Measurements from ENCODE around the gene EIF5AL1. TPM values are rescaled to one million over a fixed set of nuclear protein-coding genes. Genes with fewer than 3 reads are reported as not detected.
"Not testable (repeated sequence)": the region's sequence is repeated elsewhere in the genome, so short reads cannot be mapped to it uniquely, and the experiment has no call there.

Gene EIF5AL1
- polyA plus RNA-seq, 1 donor = 0.49 TPM

- DNase-seq (ENCODE audit: low read depth) = no peak
Observed at GRCh38 chr10:79487296-79488194, 24.8 kb upstream of the EIF5AL1 start.

GRCh38 chr10:79488336-79488735 is 24.0 kb upstream of the EIF5AL1 start:
- DNase-seq (ENCODE audit: low read depth) = no peak

GRCh38 chr10:79488870-79489269 is 23.5 kb upstream of the EIF5AL1 start:
- DNase-seq (ENCODE audit: low read depth) = no peak

- DNase-seq (ENCODE audit: low read depth) = no peak
Observed at GRCh38 chr10:79490400-79491142, 21.8 kb upstream of the EIF5AL1 start.

- DNase-seq (ENCODE audit: low read depth) = no peak
Observed at GRCh38 chr10:79491143-79491835, 21.0 kb upstream of the EIF5AL1 start.

- DNase-seq (ENCODE audit: low read depth) = no peak
Observed at GRCh38 chr10:79492256-79492655, 20.1 kb upstream of the EIF5AL1 start.

- DNase-seq (ENCODE audit: low read depth) = no peak
Observed at GRCh38 chr10:79492839-79493238, 19.5 kb upstream of the EIF5AL1 start.

- no peak for DNase-seq (ENCODE audit: low read depth)
Observed at GRCh38 chr10:79493806-79494205, 18.5 kb upstream of the EIF5AL1 start.

GRCh38 chr10:79494871-79495705 is 17.2 kb upstream of the EIF5AL1 start:
- DNase-seq (ENCODE audit: low read depth) = no peak

GRCh38 chr10:79495791-79496190 is 16.5 kb upstream of the EIF5AL1 start:
- no peak for DNase-seq (ENCODE audit: low read depth)

- no peak for DNase-seq (ENCODE audit: low read depth)
Observed at GRCh38 chr10:79496896-79497295, 15.4 kb upstream of the EIF5AL1 start.

GRCh38 chr10:79498291-79498829 is 14.0 kb upstream of the EIF5AL1 start:
- DNase-seq (ENCODE audit: low read depth) = no peak

GRCh38 chr10:79502561-79503309 is 9.6 kb upstream of the EIF5AL1 start:
- DNase-seq (ENCODE audit: low read depth) = no peak

GRCh38 chr10:79503787-79504186 is 8.5 kb upstream of the EIF5AL1 start:
- not testable (repeated sequence) for DNase-seq (ENCODE audit: low read depth)

GRCh38 chr10:79504483-79504882 is 7.8 kb upstream of the EIF5AL1 start:
- not testable (repeated sequence) for DNase-seq (ENCODE audit: low read depth)

GRCh38 chr10:79505328-79505727 is 7.0 kb upstream of the EIF5AL1 start:
- DNase-seq (ENCODE audit: low read depth) = not testable (repeated sequence)

GRCh38 chr10:79505829-79506228 is 6.5 kb upstream of the EIF5AL1 start:
- DNase-seq (ENCODE audit: low read depth) = no peak

- DNase-seq (ENCODE audit: low read depth) = no peak
Observed at GRCh38 chr10:79507440-79508167, 4.7 kb upstream of the EIF5AL1 start.

- not testable (repeated sequence) for DNase-seq (ENCODE audit: low read depth)
Observed at GRCh38 chr10:79508245-79508644, 4.1 kb upstream of the EIF5AL1 start.
